Osteoblast (primary cell): ENCODE results near the gene MMP17. TPM values are rescaled to one million over a fixed set of nuclear protein-coding genes. Genes with fewer than 3 reads are reported as not detected.

Source experiments
- DNase-seq: peaks from one replicate; pipeline ENCODE4 v3.0.0; 2011; ENCODE audit warnings: low spot score, mixed read lengths; ENCODE audit not compliant: insufficient read length; ENCODE audit errors: missing footprints
- H2AFZ ChIP-seq: 2 replicates; pipeline ENCODE4 v1.6.0; 2011; ENCODE audit warnings: mild to moderate bottlenecking, low read length
- H3K27ac ChIP-seq: 2 replicates; pipeline ENCODE4 v1.5.1; 2011; ENCODE audit warnings: mild to moderate bottlenecking, low read depth, low read length, moderate library complexity
- H3K27me3 ChIP-seq: 2 replicates; pipeline ENCODE4 v1.6.0; 2012; ENCODE audit warnings: mild to moderate bottlenecking, control low read depth, inconsistent platforms, low read length, moderate library complexity; ENCODE audit not compliant: insufficient read depth
- H3K36me3 ChIP-seq: 2 replicates; pipeline ENCODE4 v1.5.1; 2011; ENCODE audit warnings: mild to moderate bottlenecking, low read length, control low read depth, moderate library complexity; ENCODE audit not compliant: insufficient read depth
- H3K4me1 ChIP-seq: 2 replicates; pipeline ENCODE4 v1.5.1; 2011; ENCODE audit warnings: mild to moderate bottlenecking, low read length, control low read depth, moderate library complexity; ENCODE audit not compliant: insufficient read depth
- H3K4me2 ChIP-seq: 2 replicates; pipeline ENCODE4 v1.6.0; 2011; ENCODE audit warnings: mild to moderate bottlenecking, low read length; ENCODE audit not compliant: insufficient read depth
- H3K4me3 ChIP-seq: fragments of 200-600 bp; sonication (generic); 3 replicates; pipeline ENCODE4 v1.5.1; 2012; ENCODE audit warnings: mild to moderate bottlenecking, low read length, inconsistent platforms; ENCODE audit not compliant: insufficient read depth
- H3K79me2 ChIP-seq: 2 replicates; pipeline ENCODE4 v1.6.0; 2012; ENCODE audit warnings: mild to moderate bottlenecking, low read length, control low read depth, inconsistent platforms; ENCODE audit not compliant: insufficient read depth
- H3K9me3 ChIP-seq: 2 replicates; pipeline ENCODE4 v1.5.1; 2011; ENCODE audit warnings: low read depth, low read length, control low read depth
- H4K20me1 ChIP-seq: 2 replicates; pipeline ENCODE4 v1.6.0; 2012; ENCODE audit warnings: mild to moderate bottlenecking, low read length, control low read depth; ENCODE audit not compliant: insufficient read depth
- CTCF ChIP-seq: IDR thresholded peaks from 2 replicates; pipeline ENCODE4 v1.5.1; 2011; ENCODE audit warnings: mild to moderate bottlenecking, low read depth, low read length, moderate library complexity; ENCODE audit errors: extremely low read depth
- total RNA-seq: library from RNA; depleted of rRNA; stranded (reverse); fragments of >200 nt; gene quantifications from 2 replicates; pipeline ENCODE4 v1.2.3, GENCODE V29; 2012

MMP17 gene
- total RNA-seq, 1 donor: 10.5 TPM

DNA sequence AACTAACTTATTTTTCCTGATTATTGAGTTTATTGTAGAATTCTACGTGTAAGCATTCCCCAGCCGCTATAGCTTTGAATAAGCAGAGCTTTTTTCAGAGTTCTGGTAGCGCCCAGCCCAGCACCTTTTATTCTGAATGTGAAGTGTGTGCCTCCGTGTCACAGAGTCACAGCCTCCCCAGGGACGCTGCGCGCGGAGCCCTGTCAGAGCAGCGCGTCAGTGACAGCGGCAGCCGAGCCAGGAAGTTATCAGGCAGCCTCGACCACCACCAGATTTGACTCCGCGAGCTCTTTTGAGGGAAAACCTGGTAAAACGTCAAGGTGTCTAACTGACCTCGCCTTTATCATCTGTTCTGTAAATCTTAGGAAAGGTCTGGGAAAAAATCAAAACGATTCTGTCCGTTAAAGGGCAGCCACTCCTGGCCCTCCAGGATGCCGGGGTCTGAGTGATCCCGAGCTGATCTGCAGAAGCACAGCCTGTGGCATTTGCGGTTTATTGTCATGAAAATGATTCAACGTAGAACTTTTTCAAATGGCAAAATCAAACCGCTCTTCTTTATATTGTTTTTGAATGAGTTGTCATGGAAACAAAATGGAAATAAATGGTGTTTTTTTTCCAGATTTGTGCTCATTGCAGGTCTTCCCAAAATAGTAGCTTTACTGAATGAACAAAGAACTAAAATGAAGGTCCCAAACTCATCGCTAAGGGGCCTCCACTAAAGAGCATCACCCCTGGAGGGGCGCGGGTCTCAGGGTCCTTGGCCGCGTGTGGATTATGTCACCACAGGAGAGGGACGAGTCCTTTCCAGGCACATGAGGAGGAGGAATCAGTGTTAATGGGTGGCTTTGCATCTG lies 43.1 kb upstream of the MMP17 start:
- peaks cover 55% of the 10 kb centered on the region for H3K36me3 ChIP-seq

GRCh38 chr12:131785763-131786330 lies 42.3 kb upstream of the MMP17 start:
- H3K9me3 ChIP-seq: no peaks in the 10 kb centered on the region
- H3K4me3 ChIP-seq: no peak overlapping the region
- peaks cover 56% of the 10 kb centered on the region for H3K36me3 ChIP-seq
- H3K4me2 ChIP-seq: no peak overlapping the region
- H3K79me2 ChIP-seq: peaks cover 6% of the 10 kb centered on the region
- no peak overlapping the region for H2AFZ ChIP-seq
- peaks cover 32% of the 10 kb centered on the region for H3K4me1 ChIP-seq
- no peak for DNase-seq
- TF ChIP-seq CTCF: no peak
- H3K27me3 ChIP-seq: no peaks in the 10 kb centered on the region
- H3K27ac ChIP-seq: peak overlapping the region; percentile 85
- H4K20me1 ChIP-seq: peaks cover 3% of the 10 kb centered on the region

More for the DNA sequence above, 43.1 kb upstream of the MMP17 start:
- H3K27me3 ChIP-seq: no peaks in the 10 kb centered on the region
- H3K4me1 ChIP-seq: peaks cover 32% of the 10 kb centered on the region
- H4K20me1 ChIP-seq: peaks cover 3% of the 10 kb centered on the region
- DNase-seq: peak; percentile 84
- H3K4me2 ChIP-seq: peak overlapping the region; percentile 96
- H3K27ac ChIP-seq: peak overlapping the region; percentile 85
- no peak overlapping the region for H2AFZ ChIP-seq
- peaks cover 6% of the 10 kb centered on the region for H3K79me2 ChIP-seq
- H3K4me3 ChIP-seq: no peak overlapping the region
- no peaks in the 10 kb centered on the region for H3K9me3 ChIP-seq
- TF ChIP-seq CTCF: no peak

DNA sequence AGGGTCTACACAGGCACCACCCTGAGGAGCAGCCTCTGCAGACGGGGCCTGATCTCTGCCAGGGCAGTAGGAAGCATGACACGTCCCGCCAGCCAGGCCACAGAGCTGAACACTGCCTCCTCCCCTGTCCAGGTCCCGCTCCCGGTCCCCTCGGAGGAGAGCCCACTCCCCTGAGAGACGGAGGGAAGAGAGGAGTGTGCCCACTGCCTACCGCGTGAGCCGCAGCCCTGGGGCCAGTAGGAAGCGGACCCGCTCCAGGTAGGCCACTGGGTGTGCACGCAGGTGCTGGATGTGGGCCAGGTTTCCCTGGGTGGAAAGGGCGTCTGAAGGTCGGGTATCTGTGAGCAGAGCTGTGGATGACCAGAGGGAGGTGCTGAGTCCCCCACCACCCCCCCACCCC lies 41.9 kb upstream of the MMP17 start:
- Histone ChIP-seq H3K36me3 (peaks cover 59% of the 10 kb centered on the region), H3K79me2 (peaks cover 6% of the 10 kb centered on the region), H3K27me3 (no peaks in the 10 kb centered on the region), H3K4me2 (no peak overlapping the region), H4K20me1 (peaks cover 3% of the 10 kb centered on the region), H3K4me1 (peaks cover 32% of the 10 kb centered on the region), H2AFZ (no peak overlapping the region), H3K4me3 (no peak overlapping the region), H3K27ac (peak overlapping the region; percentile 85), H3K9me3 (no peaks in the 10 kb centered on the region)
- no peak for TF ChIP-seq CTCF
- DNase-seq: no peak

DNA sequence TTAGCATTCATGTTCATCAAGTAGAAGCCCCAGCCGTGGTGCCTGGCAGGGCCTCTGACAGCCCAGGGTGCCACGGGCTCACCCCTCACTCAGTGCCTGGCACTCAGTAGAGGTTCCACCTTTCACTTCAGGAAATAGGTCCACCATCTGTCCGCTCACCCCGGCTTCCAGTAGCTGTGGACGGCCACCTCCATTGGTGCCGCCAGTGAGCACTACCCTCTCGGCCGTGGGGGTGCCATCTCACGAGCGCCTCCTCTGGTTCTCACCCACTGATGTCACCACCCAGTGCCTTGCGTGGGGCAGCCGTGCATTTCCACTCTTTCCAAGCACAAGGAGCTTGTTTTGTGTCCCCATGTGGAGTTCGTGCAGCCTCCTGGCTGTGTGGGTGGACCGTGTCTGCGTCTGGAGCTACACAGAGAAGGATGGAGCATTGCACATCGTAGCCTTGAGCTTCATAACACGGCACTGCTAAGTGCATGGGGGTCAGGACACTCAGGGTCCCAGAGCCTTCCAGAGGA lies 41.0 kb upstream of the MMP17 start:
- H4K20me1 ChIP-seq: peaks cover 3% of the 10 kb centered on the region
- H3K4me3 ChIP-seq: no peak overlapping the region
- no peak for TF ChIP-seq CTCF
- peaks cover 32% of the 10 kb centered on the region for H3K4me1 ChIP-seq
- no peak overlapping the region for H3K4me2 ChIP-seq
- H3K36me3 ChIP-seq: peaks cover 59% of the 10 kb centered on the region
- H2AFZ ChIP-seq: no peak overlapping the region
- H3K27ac ChIP-seq: no peak overlapping the region
- no peaks in the 10 kb centered on the region for H3K27me3 ChIP-seq
- DNase-seq: no peak
- no peaks in the 10 kb centered on the region for H3K9me3 ChIP-seq
- H3K79me2 ChIP-seq: peaks cover 6% of the 10 kb centered on the region
